ENCODE measurements around the gene CT47A1.

- TF ChIP-seq SUZ12 (IDR thresholded peaks at IDR 0.05; ENCODE audit: extremely low read depth, insufficient read depth, insufficient read length) (no peak), YY1 (IDR thresholded peaks at IDR 0.05; ENCODE audit: insufficient read depth, insufficient read length) (no peak)
Measured at GRCh38 chrX:121009764-121010163, 24.2 kb upstream of the CT47A1 start.

Measured in NT2/D1 (cell line).